Umbilical cord (tissue), 2 donors: Measurements from ENCODE around the gene WWOX. TPM values are rescaled to one million over a fixed set of nuclear protein-coding genes. Genes with fewer than 3 reads are reported as not detected.
"Not testable (repeated sequence)": the region's sequence is repeated elsewhere in the genome, so short reads cannot be mapped to it uniquely, and the experiment has no call there.

Experiments used
- DNase-seq: peaks from one replicate; pipeline ENCODE4 v3.0.0-alpha.2; 2015; ENCODE audit warnings: low spot score
- total RNA-seq: library from RNA; depleted of rRNA; stranded (reverse); fragments of >200 nt; gene quantifications from one replicate; pipeline ENCODE4 v1.2.3, GENCODE V29; 2014; ENCODE audit warnings: low replicate concordance; ENCODE audit not compliant: insufficient read depth

The WWOX gene
- total RNA-seq, 1 donor from 2014 or later = 54.4 TPM

GRCh38 chr16:78679546-78679945 is 580.1 kb downstream of the WWOX start:
- DNase-seq = no peak

GRCh38 chr16:78681743-78682142 is 582.3 kb downstream of the WWOX start:
- DNase-seq = no peak

- peak; percentile 86 for DNase-seq
Measured at GRCh38 chr16:78684030-78684611, 584.7 kb downstream of the WWOX start.

GRCh38 chr16:78684655-78685375 is 585.4 kb downstream of the WWOX start:
- peak; percentile 73 for DNase-seq

GRCh38 chr16:78686601-78687000 is 587.1 kb downstream of the WWOX start:
- peak; percentile 59 for DNase-seq

DNA sequence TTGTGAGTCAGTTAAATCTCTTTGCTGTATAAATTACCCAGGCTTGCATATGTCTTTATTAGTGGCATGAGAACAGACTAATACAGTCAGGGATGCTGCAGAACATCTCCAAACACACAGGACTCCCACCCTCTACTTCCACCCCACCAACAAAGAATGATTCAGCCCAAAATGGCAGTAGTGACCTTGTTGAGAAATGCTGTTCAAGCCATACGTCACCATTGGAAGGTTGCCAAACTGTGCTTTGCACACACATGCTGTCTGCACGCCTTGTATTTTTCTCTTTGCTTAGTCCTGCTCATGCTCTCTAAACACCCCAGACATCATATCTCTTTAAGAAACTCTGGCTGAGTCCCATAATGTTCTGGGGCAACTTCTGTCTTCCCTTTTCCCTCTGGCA is 589.6 kb downstream of the WWOX start:
- DNase-seq = peak; percentile 50

DNA sequence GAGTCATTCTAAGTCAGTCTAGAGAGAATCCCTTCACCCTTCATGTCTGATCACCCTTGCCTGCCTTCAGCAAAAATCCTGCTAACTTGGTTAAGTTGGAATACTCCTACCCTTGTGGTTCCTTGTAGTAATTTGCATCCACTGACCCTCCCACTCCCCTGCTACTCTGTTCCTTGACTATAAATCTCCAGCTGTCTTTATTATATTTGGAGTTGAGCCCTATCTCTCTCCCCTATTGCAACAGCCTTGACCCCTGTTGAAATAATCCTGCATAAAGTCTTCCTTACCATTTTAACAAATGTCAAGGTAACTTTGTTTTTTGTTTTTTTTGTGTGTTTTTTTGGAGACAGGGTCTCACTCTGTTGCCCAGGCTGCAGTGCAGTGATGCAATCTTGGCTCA is 590.1 kb downstream of the WWOX start:
- no peak for DNase-seq

GRCh38 chr16:78690510-78690909 is 591.1 kb downstream of the WWOX start:
- DNase-seq = no peak

DNA sequence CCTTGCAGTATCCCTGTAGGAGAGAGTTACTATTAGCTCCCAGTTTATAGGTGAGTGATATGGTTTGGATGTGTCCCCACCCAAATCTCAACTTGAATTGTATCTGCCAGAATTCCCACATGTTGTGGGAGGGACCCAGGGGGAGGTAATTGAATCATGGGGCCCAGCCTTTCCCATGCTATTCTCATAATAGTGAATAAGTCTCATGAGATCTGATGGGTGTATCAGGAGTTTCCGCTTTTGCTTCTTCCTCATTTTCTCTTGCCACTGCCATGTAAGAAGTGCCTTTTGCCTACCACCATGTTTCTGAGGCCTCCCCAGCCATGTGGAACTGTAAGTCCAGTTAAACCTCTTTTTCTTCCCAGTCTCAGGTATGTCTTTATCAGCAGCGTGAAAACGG is 592.3 kb downstream of the WWOX start:
- not testable (repeated sequence) for DNase-seq

- no peak for DNase-seq
Measured at GRCh38 chr16:78693496-78693895, 594.0 kb downstream of the WWOX start.

DNA sequence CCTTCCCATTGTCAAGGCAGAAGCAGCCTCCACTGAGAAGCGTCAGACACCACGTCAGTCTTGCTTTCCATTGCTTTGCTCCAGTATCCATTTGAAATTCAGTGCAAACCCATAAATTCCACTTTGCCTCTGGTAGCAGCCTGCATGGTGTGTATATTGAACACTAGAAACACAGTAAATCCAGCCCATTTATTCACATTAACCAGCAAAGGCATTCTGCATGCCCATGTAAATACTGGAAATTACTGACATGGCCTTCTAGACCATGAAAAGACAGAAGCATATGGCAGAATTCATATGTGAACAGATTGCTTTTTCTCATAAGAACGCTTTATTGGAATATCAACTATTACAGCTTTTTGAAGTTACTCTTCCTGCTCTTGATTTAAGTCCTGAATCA is 595.0 kb downstream of the WWOX start:
- DNase-seq = no peak

DNA sequence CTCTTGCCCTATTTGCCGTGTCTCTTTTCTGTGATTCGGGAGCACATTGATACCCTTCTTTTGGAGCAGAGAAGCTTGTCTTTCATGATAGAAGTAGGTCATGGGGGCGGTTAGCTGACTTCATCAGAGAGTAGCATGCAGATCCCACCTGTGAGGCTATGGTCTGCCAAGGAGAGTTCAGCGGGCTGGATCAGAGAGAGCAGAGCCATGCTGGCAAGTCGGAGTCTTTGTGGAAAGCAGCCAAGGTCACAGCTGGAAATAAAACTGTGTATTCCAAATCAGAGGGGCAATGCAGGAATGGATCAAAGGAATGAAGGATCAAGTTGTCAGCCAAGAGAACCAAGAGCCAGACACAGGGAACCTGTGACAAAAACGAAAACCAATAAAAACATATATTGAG is 595.9 kb downstream of the WWOX start:
- no peak for DNase-seq

- DNase-seq = no peak
Measured at GRCh38 chr16:78696797-78697196, 597.3 kb downstream of the WWOX start.

DNA sequence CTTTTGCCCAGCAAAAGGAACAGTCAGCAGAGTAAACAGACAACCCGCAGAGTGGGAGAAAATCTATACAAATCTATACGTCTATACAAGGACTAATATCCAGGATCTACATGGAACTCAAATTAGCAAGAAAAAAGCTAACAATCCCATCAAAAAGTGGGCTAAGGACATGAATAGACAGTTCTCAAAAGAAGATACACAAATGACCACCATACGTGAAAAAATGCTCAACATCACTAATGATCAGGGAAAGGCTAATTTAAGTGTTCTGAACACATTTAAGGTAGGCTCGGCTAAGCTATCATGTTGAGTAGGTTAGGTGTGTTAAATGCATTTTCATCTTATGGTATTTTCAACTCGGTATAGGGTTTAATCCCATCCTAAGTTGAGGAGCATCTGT is 598.0 kb downstream of the WWOX start:
- no peak for DNase-seq

DNA sequence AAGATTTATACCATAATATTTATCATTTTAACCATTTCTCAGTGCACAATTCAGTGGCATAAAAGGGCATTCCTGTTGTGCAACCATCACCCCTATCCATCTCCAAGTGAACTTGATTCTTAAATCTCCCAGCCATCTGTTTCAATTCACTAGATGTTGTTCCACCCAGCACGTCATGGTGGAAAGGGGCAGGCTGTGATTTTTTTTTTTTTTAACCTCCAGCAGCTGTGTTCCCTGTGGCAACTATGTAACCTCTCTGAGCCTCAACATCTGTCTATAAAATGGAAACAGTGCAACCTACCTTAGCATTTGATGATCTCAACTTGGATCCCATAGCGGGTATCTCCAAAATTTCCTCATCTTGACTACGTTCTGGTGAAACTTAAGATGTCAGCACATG is 604.5 kb downstream of the WWOX start:
- peak; percentile 80 for DNase-seq

- peak; percentile 92 for DNase-seq
Measured at GRCh38 chr16:78704416-78704815, 605.0 kb downstream of the WWOX start.

DNA sequence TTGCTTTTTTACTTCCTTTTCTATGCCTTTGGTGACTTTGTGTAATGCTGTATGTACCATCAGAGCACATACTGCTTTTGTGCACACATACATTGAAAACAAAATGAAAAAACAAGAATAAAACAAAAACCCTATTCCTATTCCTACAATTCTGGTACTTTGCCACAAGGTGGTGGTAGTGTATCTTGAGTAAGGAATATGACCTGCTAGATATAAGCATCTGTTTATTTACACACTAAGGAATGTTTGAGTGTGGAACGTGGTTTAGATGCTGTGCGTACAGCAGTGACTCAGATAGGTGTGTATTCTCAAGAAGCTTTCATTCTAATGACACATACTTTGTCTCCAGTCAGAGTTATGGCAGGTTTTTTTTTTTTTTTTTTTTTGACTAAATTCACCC is 606.2 kb downstream of the WWOX start:
- no peak for DNase-seq

DNA sequence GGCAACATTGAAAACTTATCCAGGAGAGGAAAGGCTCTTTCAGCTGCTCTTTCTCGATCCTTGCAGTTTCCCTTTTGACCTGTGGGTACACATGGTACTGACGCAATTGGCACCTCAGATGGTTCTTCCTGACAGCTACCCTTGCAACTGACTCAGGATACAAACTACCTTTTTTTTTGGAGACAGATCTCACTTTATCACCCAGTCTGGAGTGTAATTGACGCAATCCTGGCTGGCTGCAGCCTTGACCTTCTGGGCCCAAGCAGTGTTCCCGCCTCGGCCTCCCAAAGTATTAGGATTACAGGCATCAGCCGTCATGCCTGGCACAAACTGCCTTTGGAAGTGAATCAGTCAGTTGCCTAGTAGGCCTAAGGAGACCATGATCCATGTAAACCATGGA is 607.2 kb downstream of the WWOX start:
- peak; percentile 61 for DNase-seq

GRCh38 chr16:78709137-78709884 is 609.9 kb downstream of the WWOX start:
- no peak for DNase-seq

- DNase-seq = no peak
Measured at GRCh38 chr16:78715106-78715505, 615.7 kb downstream of the WWOX start.

- no peak for DNase-seq
Measured at GRCh38 chr16:78715673-78716072, 616.2 kb downstream of the WWOX start.

DNA sequence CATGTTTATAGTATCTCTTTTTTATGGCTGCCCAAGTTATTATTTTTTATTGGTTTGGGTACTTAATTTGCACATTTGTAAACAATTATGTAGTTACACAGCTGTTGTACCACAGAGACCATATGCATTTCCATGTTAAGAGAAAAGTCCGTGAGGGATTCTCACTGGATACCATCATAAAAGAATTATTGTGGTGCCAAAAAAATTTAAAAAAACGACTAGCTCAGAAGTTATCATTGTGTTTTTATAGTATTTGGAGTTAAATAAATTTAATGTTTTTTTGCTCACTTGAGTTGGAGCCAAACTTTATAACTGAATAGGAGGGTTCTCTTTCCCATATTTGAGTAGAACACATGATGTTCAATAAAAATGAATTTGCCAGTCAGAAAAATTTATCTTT is 618.7 kb downstream of the WWOX start:
- no peak for DNase-seq

DNA sequence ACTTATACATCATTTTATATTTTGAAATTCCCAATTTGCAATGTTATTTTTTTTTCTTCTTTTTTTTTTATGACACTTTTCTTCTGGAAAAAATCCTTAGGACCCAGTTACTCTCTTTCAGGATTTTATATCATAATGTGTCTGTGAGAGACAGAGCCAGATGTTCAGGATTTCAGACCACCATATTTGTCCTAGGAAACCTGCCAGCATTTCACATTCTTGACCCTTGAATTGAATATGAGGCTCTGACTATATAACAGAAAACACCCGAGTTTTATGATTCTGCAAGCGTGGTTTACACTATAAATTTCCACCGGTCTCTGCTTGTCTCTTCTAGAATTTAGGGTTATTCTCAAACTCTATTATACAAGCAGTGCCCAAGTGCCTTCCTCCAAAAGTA is 621.0 kb downstream of the WWOX start:
- peak; percentile 84 for DNase-seq
